Measurements from ENCODE around the gene FASTKD2.

DNA sequence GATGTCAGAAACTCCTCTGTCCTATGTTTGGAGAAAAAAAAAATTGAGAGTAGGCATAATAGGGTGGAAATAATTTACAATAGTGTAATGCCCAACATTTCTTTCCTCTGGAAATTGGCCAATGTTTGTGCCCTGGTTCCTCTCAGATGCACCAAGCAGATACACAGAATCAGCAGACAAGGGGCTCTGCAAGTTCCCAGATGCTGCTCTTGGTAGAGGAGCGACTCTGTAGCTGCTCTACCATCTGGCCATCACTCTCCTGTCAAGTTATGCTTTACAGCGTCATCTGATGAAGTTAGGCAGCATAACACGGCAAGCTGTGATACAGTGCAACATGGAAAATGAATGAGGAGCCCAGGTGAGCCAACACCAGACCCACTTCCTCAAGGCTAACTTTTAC is 48.8 kb upstream of the FASTKD2 start:
- TF ChIP-seq YY1 (IDR thresholded peaks at IDR 0.05; ENCODE audit: insufficient read depth, insufficient read length) (no peak), SUZ12 (IDR thresholded peaks at IDR 0.05; ENCODE audit: extremely low read depth, insufficient read depth, insufficient read length) (no peak)
